Measurements from ENCODE around the gene DOCK3.
"Not testable (repeated sequence)": the region's sequence is repeated elsewhere in the genome, so short reads cannot be mapped to it uniquely, and the experiment has no call there.

Gene DOCK3

GRCh38 chr3:51141573-51141972 lies 466.8 kb downstream of the DOCK3 start:
- DNase-seq, result peak in 1 of 2 experiments; percentile 12

- no peak for DNase-seq
These were observed 471.3 kb downstream of the DOCK3 start for GRCh38 chr3:51145811-51146585.

GRCh38 chr3:51146781-51147180 lies 472.1 kb downstream of the DOCK3 start:
- DNase-seq, result no peak

GRCh38 chr3:51156147-51156546 lies 481.4 kb downstream of the DOCK3 start:
- no peak for DNase-seq

- DNase-seq, result no peak
These were observed 488.3 kb downstream of the DOCK3 start for GRCh38 chr3:51163051-51163450.

- no peak for DNase-seq
These were observed 499.0 kb downstream of the DOCK3 start for GRCh38 chr3:51173518-51174271.

GRCh38 chr3:51176923-51177322 lies 502.2 kb downstream of the DOCK3 start:
- no peak for DNase-seq

- DNase-seq, result not testable (repeated sequence)
These were observed 511.7 kb downstream of the DOCK3 start for GRCh38 chr3:51186446-51186845.

- DNase-seq, result no peak
These were observed 515.5 kb downstream of the DOCK3 start for GRCh38 chr3:51190199-51190598.

GRCh38 chr3:51190827-51191226 lies 516.1 kb downstream of the DOCK3 start:
- no peak for DNase-seq

GRCh38 chr3:51191768-51192167 lies 517.0 kb downstream of the DOCK3 start:
- no peak for DNase-seq

- DNase-seq, result no peak
These were observed 523.8 kb downstream of the DOCK3 start for GRCh38 chr3:51198477-51198876.

GRCh38 chr3:51199296-51199695 lies 524.6 kb downstream of the DOCK3 start:
- not testable (repeated sequence) for DNase-seq

- no peak for DNase-seq
These were observed 541.6 kb downstream of the DOCK3 start for GRCh38 chr3:51216291-51216690.

GRCh38 chr3:51221959-51222358 lies 547.2 kb downstream of the DOCK3 start:
- no peak for DNase-seq

- no peak for DNase-seq
These were observed 549.6 kb downstream of the DOCK3 start for GRCh38 chr3:51224283-51224682.

- DNase-seq, result no peak
These were observed 550.1 kb downstream of the DOCK3 start for GRCh38 chr3:51224843-51225242.

- DNase-seq, result no peak
These were observed 568.2 kb downstream of the DOCK3 start for GRCh38 chr3:51242939-51243338.

GRCh38 chr3:51243924-51244323 lies 569.2 kb downstream of the DOCK3 start:
- peak; percentile 60 to 88 for DNase-seq

- no peak for DNase-seq
These were observed 571.1 kb downstream of the DOCK3 start for GRCh38 chr3:51245867-51246266.

GRCh38 chr3:51257870-51258269 lies 583.1 kb downstream of the DOCK3 start:
- DNase-seq, result no peak

GRCh38 chr3:51264166-51264565 lies 589.4 kb downstream of the DOCK3 start:
- DNase-seq, result not testable (repeated sequence)

GRCh38 chr3:51268132-51268531 lies 593.4 kb downstream of the DOCK3 start:
- DNase-seq, result no peak

GRCh38 chr3:51269466-51269865 lies 594.7 kb downstream of the DOCK3 start:
- DNase-seq, result no peak

Measured in Kasumi-1 (cell line).